GM21447 (cell line): Measurements from ENCODE around the gene ZFC3H1.

ENCODE experiments used
- ATAC-seq: cut with Tn5 transposase; IDR thresholded peaks from one replicate; pipeline ENCODE4 v1.9.1; 2021; ENCODE audit not compliant: unreplicated experiment

The ZFC3H1 gene

GRCh38 chr12:71684081-71684480 is 20.4 kb upstream of the ZFC3H1 start:
- ATAC-seq: no peak

DNA sequence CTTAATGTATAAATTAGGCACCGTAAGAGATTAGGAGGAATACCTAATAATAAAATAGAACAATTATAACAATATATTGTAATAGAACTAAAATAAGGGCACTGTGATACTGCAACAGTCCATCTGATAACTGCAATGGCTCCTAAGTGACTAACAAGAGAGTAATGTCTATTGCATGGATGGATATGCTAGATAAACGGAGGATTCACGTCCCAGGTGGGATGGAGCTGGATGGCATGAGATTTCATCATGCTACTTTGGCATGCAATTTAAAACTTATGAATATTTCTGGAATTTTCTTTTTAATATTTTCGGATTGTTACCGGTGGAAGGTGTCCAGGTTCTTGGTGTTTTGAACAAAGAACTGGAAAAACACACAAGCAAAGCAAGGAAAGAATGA is 20.0 kb upstream of the ZFC3H1 start:
- ATAC-seq: no peak

GRCh38 chr12:71682466-71682865 is 18.8 kb upstream of the ZFC3H1 start:
- ATAC-seq: no peak

DNA sequence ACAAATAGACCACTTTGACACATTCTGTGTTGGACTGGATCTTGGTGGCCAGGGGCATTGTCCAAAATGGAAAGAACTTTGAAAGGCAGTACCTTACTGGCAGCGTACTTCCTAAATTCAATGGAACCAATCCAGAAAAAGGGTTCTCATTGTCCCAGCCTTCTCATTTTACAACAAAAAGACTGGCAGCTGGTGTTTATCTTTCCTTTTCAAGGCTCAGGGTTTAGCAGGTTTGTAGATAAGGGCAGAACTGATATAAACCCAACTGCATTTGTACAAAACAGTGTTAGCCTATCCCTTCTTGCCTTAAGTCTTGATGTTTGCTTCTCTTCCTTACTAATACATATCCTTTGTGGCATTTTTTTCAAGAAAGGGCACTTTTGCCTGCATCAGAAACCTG is 8.2 kb upstream of the ZFC3H1 start:
- ATAC-seq: no peak

DNA sequence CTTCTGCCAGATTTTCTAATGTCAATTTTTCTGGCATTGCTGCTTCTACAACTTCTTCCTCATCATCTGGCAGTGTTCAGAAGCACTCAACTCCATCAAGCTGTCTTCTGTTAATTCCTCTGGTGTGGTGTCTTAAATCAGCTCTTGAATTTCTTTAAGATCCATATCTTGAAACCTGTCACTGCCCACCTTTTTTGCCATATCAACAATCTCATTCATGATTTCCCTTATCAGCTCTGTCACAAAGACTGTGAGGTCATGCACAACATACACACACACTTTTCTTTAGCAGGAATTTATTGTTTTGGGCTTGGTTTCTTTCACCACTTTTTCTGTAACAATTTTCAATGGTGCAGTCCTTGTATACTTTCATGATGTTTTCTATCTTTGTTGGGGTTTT is 7.7 kb upstream of the ZFC3H1 start:
- no peak for ATAC-seq

GRCh38 chr12:71666259-71666658 is 2.6 kb upstream of the ZFC3H1 start:
- ATAC-seq: no peak

DNA sequence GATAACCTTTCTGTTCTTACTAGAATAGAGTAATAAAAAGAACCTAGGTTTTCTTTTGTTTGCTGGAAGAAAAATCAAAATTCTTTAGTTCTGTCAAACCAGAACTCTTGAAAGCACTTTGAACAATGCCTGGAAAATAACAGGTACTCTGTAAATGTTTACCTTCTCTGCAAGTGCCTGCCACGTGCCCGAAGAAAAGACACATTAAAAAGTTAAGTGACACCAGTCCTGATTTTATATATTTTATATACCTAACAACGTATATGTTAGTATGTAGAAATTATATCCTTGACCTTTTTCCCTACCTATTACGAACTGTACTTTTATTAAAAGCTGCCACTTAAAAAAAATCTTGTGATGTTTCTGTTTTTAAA is 1.4 kb upstream of the ZFC3H1 start:
- no peak for ATAC-seq

GRCh38 chr12:71664411-71665089 is 902 bp upstream of the ZFC3H1 start:
- peak; percentile 14 for ATAC-seq

DNA sequence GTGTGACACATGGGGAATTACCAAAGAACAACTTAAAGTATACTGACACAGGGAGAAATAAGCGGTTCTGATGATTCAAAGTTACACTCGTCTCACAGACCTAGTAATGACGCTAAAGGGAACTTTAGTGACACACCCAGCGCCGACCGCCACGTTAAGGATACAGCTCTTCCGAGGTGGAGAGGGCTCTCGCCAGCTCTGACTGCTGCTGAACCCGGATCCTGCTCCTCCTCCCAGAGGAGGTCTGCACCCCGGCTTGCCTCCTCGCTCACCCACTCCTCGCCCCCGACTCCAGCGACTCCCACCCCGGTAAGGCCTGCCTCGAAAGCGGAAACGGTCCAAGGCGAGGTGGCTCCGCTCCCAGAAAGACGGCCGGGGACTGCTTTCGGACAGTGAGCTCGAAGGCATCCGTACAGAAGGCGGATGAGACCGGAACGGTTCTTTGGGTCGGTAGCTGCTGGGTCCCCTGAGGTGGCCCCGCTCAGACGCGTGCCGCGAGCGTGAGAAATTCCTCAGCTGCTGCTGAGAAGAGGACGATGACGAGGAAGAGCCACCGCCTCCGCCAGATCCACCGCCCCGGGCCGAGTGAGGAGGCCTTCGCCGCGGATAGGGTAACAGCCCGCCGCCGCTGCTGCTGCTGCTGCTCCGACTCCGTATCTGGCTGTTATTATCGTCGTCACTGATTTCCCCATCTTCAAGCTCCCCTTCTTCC is 643 bp downstream of the ZFC3H1 start:
- ATAC-seq: peak; percentile 19

GRCh38 chr12:71661977-71662530 is 1.6 kb downstream of the ZFC3H1 start:
- no peak for ATAC-seq

- no peak for ATAC-seq
Observed at GRCh38 chr12:71656740-71657139, 6.9 kb downstream of the ZFC3H1 start.

DNA sequence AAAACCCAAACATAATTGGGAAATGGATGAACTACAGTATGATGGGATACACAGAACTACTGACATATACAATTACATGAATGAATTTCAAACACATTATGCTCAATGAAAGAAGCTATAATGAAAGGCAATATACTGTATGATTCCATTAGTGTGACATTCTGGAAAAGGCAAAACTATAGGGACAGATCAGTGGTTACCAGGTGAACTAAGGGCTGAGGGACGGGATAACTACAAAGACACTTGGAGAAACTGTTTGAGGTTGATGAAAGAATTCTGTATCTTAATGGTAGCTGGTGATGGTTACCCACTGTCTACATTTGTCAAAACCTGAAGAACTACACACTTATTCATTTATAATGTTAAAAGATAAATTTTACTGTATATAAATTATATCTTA is 7.7 kb downstream of the ZFC3H1 start:
- ATAC-seq: no peak

GRCh38 chr12:71655495-71655894 is 8.2 kb downstream of the ZFC3H1 start:
- ATAC-seq: no peak

DNA sequence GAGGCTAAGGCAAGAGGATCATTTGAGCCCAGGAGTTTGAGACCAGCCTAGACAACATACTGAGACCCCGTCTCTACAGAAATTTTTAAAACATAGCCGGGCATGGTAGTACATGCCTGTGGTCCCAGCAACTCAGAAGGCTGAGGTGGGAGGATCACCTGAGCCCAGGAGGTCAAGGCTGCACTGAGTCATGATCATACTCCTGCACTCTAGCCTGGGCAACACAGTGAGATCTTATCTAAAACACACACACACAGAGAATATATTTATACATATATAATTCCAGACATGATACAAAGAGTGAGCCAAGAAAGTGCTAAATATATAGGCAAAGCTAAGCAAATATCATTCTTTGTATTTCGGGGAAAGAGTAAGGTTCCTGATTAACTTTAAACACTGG is 9.4 kb downstream of the ZFC3H1 start:
- ATAC-seq: no peak

GRCh38 chr12:71653137-71653536 is 10.5 kb downstream of the ZFC3H1 start:
- ATAC-seq: no peak

DNA sequence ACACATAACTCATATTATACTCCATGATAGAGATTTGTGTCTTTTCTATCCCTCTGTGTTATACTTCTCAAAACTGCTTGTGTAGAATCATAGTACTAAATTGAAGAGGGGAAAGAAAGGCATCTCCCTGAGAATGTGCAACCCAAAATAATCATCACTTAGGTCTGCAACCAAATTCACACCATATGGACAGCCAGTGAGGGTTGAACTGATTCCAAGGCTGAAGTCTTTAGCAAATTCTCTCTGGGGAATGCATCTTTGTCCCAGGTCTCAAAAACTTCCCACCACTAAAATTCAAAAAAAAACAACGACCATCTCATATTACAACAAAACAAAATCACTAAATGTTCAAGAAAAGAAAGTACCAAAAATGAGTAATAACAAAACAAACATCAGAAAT is 11.0 kb downstream of the ZFC3H1 start:
- ATAC-seq: no peak

DNA sequence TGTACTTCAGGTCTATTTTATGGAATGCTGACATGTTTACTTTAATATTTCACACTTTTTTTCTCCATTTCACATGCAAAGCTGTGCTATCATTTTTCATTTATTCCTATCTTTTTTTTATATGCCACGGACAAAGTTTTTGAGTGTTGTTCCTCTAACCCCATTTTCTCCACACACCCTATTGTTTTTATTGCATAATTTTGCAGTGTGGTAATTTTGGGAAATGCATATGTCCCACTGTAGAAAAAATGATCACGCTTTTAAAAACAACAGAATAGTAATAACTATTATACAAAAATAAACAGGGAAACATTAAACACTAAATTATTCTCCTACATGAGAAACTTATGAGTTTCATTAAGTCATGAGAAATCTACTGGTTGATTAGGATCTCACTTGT is 14.2 kb downstream of the ZFC3H1 start:
- no peak for ATAC-seq

GRCh38 chr12:71648537-71648936 is 15.1 kb downstream of the ZFC3H1 start:
- no peak for ATAC-seq

DNA sequence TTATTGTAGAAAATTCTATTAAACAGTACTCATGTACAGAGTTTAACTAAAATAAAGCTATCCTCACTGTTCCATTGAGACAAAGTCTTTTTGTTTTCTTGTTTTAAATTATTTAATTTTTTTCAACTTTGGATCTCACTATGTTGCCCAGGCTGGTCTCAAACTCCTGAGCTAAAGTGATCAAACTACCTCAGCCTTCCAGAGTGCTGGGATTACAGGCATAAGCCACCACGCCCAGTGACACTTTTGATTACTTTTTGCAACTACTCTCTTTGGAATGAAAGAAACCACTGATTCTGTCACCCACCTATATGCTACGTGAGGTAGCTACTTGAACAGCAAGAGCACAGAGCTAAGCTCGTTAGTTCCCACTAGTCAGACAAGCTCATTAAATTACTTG is 17.1 kb downstream of the ZFC3H1 start:
- ATAC-seq: no peak

DNA sequence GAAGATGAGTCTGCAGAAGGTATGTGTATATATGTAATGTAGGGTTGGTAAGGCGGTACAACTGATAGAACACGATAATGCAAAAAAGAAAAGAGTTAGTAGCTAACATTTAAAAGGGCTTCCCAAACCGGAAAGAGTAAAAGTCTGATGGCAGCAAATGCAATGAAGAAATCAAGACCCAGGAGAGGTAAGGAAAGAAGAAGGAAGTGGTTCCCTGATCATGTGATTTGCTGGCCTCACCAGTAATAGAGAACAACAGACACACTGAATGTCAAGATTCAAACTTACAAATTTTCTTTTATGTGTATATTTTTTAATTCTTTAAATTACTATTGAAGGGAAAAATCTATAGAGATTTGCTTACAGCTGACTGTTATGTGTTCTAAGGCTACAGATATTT is 18.4 kb downstream of the ZFC3H1 start:
- no peak for ATAC-seq

DNA sequence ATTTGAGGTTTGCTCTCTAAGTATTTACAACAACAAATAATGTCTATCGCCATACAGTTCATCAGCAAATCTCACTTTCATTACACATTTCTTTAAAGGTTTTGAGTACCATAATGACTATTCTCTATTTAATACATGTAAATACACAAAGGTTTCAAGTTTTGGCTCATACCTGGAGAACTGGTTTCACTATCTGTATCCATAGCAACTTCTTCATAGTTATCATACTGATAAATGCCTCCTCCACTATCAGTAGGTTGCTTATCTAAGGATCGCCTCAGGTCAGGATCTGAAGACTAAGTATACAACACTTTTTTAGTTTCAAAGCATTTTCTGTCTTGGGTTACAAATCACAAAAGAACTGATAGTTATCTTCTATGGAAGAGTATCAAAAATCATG is 21.4 kb downstream of the ZFC3H1 start:
- ATAC-seq: no peak

DNA sequence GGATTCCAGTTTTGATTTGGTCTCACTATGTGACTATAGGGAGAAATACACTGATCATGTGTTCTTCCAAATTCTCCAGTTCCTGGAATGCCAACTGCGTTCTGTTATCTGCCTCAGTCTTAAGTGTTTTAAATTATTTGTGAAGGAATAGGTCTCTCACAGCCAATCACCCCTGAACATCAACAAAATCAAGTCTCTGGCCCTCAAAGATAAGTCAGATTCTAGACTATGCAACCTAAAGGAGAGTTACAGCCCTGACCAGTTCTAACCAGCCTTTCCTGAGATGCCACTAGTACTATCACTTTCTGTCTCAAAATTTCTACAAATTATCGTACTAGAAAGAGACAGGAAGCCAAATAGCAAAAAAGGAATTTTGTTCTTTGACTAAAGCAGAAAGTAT is 22.3 kb downstream of the ZFC3H1 start:
- no peak for ATAC-seq

DNA sequence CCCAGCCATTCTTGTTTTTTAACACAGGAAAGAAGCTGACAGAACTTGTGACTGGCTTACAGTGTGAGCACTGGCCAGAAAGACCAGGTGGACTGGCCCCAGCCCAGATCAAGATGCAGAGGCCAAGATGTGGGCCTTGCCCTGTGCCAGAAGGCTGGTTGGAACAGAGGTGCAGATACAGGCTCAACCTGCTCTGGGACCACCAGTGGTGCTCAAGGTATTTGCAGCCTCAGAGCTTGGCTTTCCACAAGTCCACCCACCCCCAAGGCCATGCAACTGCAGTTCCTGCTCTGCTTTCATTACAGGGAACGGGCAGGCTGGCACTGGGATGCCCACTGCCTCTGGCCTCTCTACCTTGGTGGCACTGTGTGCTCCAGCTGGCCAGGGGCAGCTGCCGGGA is 23.3 kb downstream of the ZFC3H1 start:
- ATAC-seq: no peak
